MM.1S (cell line): ENCODE results near the gene FRAS1.

Experiments used
- CTCF ChIP-seq: fragments of 300-600 bp; sonication (generic); IDR thresholded peaks from 2 replicates; pipeline ENCODE4 v1.5.1; 2016; ENCODE audit warnings: antibody characterized with exemption, low read length, mixed read lengths
- EZH2phosphoT487 ChIP-seq: fragments of 300-600 bp; sonication (generic); IDR thresholded peaks from 2 replicates; pipeline ENCODE4 v1.6.1; 2018; ENCODE audit warnings: antibody characterized with exemption, low read length

GRCh38 chr4:78024085-78024484 is 33.0 kb upstream of the FRAS1 start:
- TF ChIP-seq CTCF (no peak), EZH2phosphoT487 (no peak)
